ENCODE measurements around the gene TCAP.

TCAP gene

DNA sequence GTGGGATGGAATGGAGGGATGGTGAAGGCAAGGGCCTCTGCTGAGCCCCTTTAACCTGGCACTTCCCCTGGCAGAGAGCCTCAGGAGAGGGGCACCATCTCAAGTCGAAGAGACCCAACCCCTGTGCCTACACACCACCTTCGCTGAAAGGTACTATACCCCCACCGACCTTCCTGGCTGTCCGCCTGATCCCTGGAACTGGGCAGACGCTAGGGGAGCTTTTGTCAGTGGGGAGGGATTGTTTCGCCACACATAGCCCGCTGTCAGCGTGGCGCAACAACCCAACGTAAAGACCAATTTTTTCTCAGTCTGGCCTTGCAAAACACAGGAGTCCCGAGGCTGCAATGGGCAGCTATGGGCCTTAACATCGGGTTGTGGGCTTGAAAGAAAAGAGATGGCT lies 35.3 kb upstream of the TCAP start:
- DNase-seq = no peak

DNA sequence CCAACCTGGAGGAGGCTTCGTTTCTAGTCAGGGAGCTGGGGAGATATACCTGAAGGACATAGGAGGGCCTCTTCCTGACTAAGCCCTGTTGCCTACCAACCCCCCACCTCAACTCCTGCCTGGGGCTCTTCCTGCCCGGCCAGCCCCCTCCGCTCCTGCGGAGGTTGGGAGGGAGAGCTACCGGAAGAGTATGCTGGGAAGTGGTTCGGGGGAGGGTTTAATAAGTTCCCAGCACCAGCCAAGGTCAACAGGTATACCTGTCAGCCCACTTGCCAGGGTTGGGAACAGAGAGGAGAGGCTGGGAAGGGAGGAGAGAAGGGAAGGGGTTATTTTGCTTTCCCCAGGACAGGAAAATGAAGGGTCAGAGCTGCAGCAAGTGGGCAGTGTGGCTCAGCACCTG lies 33.7 kb upstream of the TCAP start:
- peak; percentile 88 for DNase-seq

DNA sequence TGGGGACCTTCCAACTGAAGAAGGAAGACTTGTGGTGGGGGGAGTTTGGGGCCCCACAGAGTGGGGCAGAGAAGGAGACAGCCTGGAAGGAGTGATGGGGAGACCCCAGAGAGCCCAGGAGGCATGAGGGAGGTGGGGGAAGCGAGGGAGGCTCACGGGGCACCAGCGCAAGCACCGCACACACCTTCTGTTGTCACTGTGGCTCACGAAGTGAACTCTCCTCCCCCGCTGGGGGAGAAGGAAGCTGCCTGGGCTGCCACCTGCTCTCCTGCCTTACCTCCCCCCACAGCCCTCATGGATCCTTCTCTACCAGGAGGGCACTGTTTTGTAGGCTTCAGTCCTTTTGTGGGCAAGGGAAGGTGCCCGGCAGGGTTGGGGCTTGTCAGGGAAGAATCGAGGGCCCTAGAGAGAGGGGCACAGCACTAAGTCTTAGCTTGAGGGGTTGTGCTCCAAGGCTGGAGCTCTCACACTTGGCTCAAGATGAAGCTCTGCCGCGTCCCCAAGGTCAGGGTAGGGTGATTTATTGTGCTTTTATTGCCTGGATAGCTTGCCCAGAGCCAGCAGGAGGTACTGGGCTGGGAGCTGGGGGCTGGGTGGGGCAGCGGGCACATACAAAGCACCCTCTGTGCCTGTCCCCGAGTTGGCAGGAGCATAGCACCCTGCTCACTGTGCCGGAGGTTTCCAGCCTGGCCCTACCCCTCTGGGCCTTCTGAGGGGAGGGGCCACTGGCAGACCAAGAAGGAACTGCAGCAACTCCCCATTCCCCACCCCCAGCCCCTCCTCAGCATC lies 32.8 kb upstream of the TCAP start:
- DNase-seq = peak; percentile 41

DNA sequence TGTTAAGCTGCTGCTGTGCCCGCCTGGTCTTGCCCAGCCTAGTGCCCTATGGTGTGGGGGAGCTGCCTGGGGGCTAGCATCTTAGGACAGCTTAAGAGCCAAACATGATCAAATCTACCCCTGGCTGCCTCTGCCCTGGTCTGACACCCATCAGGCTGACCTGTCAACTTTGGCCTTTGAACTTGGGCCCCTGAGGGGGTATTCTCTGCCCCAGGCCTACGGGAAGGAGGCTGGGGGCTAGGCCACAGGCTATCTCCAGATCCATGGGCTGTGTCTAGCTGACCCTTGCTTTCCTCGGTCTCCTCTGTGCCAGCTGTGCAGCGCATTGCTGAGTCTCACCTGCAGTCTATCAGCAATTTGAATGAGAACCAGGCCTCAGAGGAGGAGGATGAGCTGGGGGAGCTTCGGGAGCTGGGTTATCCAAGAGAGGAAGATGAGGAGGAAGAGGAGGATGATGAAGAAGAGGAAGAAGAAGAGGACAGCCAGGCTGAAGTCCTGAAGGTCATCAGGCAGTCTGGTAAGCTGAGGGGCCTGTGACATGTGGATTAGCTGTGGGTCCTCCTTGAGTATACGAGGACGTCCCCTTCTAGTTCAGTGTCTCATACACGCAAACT lies 31.5 kb upstream of the TCAP start:
- no peak for DNase-seq

DNA sequence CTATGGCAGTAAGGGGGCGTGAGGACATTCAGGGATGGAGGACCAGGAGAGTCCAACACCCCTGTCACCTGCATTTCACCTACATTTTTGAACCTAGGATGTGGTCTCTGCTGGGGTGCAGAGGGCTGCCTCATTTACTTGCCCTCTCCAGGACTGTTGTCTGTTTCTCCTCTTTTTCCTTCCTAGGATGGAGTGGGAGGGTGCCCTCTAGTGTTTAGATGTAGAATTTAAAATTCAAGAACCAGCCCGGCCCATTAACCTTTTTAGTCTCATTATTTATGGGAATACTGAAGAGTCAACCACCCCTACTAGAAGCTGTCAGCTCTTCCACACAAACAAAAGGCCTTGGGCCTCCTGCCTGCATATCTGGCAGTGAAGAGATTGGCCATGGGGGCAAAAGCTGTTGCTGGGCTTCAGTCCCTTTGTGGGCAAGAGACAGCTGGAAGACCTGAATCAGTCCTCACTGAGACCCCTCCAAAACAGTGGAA lies 30.7 kb upstream of the TCAP start:
- no peak for DNase-seq

DNA sequence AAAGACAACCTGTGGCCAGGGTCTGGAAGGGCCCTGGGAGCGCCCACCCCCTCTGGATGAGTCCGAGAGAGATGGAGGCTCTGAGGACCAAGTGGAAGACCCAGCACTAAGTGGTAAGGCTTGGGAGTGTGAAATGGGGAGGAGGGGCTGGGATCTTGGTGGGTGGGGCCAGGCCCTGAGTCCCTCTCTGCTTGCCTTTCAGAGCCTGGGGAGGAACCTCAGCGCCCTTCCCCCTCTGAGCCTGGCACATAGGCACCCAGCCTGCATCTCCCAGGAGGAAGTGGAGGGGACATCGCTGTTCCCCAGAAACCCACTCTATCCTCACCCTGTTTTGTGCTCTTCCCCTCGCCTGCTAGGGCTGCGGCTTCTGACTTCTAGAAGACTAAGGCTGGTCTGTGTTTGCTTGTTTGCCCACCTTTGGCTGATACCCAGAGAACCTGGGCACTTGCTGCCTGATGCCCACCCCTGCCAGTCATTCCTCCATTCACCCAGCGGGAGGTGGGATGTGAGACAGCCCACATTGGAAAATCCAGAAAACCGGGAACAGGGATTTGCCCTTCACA lies 29.5 kb upstream of the TCAP start:
- DNase-seq = no peak

DNA sequence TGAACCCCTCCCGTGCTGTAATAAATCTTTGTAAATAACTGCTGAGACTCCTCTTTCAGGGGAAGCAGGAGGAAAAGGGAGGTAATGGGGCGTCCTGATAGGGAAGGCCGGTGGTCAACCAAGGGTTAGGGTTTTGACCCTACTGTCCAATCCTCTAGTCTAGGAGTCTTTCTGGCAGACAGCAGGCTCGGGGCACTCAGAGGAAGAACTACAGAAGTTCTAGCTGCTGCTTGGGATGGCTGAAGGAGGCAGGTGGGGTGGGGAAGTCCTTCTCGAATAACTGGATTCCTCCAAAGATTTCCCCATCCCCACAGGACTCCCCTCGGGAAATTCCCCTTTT lies 28.6 kb upstream of the TCAP start:
- DNase-seq = no peak

DNA sequence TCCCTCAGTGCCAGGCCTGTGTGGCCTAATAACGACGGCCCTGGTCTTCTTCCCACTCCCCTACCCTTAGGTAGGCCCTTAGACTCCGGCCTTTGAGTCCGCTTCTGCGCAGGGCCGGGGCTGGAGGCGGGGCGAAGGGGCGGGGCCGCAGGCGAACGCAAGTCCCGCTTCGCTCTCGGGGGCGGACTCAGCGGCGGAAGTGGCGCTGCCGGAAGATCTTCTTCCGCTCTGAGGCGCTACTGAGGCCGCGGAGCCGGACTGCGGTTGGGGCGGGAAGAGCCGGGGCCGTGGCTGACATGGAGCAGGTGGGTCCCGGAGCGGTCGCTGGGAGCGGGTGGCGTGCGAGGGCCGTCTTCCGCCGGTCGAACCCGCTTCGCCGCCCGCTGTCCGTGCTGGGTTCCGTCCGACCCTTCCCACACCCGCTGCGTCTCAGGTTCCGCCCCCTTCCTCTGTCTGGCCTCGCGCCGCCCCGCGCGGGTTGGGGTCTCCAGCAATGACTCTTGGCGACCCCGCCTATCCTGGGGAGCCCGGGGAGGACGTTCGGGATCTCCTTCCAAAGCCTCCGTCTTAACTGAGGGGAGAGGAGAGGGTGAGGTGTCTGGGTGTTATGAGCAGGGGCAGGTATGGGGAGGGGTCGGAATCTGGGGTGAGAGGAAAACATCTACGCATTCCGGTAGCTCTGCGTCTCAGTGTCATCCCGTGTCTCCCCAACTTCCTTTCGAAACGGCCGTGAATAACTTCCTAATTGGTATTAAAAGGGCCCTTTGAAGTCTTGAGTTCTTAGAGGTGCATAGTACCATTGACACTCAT lies 28.0 kb upstream of the TCAP start, which contains the start of gene STARD3:
Gene STARD3, plus strand, starts transcription at position 218 of the 810 bp plus-strand sequence. CDS start 16,388 bp downstream, outside the sequence.
- peak; percentile 90 for DNase-seq

- DNase-seq = no peak
These were observed 26.8 kb upstream of the TCAP start for GRCh38 chr17:39638317-39638716.

DNA sequence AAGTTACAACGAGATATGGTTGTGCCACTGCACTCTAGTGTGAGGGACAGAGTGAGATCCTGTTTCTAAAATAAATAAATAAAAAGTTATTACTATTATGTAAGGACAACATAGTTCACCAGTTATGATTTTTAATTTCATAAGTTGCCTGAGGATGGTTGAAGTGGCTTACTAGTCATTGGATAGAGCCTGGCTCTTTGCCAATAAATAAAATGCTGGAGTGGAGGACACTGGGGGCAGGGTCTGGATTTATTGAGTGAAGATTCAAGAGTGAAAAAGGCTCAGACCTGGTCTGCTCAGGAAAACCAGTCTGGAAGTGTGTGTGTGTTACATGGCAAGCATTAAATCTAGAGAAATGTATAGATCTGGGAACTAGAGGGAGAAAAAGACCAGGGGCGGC lies 26.1 kb upstream of the TCAP start:
- no peak for DNase-seq

- DNase-seq = no peak
These were observed 25.3 kb upstream of the TCAP start for GRCh38 chr17:39639566-39640458.

DNA sequence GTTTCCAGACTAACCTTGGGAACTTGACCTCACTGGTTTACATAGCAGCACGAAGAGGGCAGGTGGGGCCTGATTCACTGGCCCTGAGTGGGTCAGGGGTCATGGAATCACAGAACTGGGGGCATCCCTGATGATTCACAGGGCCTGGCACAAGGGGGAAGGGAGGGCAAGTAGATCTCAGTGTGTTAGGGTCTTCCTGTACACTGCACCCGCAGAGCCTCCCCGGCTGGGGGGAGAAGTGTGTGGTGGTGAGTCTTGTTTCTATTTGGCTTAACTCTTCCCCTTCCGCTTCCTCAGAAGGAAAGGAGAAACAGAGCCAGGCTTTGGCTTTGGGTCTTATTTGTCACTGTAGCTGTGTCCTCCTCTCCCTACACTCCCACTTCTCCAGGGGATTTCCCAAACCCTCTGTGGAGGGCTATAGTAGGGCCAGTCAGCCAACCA lies 24.5 kb upstream of the TCAP start:
- no peak for DNase-seq

GRCh38 chr17:39641097-39641496 lies 24.1 kb upstream of the TCAP start:
- DNase-seq = no peak

- no peak for DNase-seq
These were observed 23.3 kb upstream of the TCAP start for GRCh38 chr17:39641883-39642282.

DNA sequence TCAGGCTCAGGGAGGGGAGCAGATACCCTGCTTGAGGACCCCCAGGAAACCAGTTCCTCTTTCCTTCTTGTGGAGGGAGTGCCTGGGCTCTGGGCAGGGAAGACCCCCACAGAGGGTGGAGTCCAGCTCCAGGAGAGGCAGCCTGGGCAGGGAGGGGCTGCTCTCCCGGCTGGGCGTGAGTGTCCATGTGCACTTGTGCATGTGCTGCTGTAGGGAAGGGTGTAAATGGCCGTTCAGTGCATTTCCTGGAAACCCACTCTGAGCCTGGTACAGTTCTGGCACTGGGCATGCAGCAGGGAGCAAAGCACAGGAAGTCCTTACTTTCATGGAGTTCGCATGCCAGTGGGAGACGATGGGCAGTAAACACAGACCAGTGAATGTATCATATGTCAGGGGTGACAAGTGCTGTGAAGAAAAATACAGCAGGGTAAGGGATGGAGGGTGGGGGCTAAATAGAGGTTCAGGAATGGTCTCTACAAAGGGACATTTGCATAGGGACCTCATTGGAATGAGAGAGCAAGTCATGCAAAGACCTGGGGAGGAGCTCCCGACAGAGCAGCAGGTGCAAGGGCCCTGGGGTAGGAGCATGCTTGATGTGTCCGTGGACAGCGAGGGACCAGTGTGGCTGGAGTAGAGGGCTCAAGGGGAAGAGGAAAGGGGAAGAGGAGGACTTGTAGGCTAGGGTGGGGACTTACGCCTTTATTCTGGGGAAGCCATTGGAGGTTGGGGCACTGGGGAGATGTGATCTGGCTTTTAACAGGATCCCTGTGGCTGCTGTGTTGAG lies 22.7 kb upstream of the TCAP start:
- DNase-seq = no peak

- no peak for DNase-seq
These were observed 21.9 kb upstream of the TCAP start for GRCh38 chr17:39643271-39643670.

DNA sequence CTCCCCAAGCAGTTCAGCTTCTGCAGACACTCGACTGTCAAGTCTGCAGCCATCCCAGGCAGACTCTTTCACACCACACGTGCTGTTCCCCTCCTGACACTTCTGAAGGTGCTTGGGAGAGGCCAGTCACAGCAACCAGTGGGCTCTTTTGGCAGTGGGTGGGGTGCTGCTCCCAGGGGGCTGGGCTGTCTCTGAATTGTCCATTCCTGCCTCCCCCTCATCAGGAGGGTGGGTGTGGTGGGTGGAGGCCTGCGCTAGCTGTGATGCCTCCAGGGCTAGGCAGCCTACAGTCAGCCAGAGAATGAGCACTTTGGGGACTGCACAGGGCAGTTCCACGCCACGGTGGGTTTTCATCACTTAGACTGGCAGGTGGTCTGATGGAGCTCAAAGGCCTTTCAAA lies 17.9 kb upstream of the TCAP start:
- DNase-seq = no peak

DNA sequence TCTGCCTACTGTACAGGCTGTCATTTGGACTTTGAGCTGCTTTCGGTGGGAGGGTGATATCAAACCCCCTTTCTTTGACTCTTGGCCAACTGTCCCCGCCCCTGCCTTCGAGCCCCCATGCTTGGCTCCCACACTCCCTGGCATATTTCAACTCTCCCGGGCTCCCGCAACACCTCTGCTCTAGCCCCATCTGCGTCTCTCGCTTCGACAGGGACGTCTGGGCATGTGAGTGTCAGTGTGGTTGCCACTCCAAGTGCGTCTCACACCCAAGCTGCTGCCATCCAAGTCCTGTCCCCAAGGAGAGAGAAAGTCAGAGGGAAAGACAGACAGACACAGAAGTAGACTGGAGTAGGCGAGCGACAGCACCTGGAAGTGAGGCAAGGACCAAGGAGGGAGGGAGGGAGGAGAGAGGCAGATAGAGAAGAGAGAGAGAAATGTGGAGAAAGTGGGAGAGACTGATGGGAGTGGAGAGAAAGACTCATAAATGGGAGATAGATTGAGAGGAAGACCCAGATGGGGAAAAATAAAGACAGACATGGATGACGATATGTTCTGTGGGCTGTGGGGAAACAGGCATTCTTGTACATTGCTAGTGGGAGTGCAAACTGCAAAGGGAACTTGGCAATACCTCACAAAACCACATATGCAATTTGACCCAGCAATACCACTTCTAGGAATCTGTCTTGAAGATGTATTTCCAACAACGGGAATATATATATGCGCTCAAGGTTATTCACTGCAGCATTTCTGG lies 16.4 kb upstream of the TCAP start:
- no peak for DNase-seq

- no peak for DNase-seq
These were observed 15.0 kb upstream of the TCAP start for GRCh38 chr17:39650121-39650579.

- no peak for DNase-seq
These were observed 13.1 kb upstream of the TCAP start for GRCh38 chr17:39651923-39652586.

Data from NCI-H510A (cell line).